NCI-H1092 (cell line): ENCODE measurements around the gene BHLHE40.

ENCODE experiments used
- DNase-seq: peaks from one replicate; lab custom pipeline; 2025; lab: John Stamatoyannopoulos, UW

BHLHE40 gene

DNA sequence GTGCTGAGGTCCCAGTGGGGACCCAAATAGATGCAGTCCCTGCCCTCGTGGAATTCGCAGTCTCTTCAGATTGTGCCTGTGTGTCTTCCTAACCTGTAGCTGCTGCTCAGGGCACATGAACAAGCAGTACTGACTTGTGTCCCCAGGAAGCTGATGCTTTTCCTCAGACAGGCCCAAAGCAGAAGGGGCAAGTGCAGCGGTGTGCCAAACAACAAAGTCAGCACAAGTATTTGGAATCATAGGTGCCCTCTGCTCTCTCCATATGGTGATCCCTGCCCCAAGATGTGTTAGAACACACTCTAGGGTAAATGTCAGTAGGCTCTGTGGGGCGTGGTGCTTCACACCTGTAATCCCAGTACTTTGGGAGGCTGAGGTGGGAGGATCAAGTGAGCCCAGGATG lies 21.9 kb downstream of the BHLHE40 start:
- no peak for DNase-seq

DNA sequence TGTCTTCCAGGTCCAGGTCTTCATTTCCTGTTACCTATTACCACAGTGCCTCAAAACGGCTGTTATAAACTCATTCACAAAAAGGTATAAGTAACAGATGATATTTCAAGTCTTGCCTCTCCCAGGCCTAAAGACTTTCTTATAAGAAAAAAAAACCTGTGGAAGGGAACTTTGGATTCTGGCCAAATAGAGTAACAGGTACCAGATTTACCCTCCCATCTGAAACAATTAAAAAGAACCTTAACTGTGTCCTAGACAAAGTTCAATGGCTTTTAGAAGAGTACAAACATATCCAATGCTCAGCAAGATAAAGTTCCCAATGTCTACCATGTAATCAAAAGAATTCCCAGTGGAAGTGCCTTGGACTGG lies 22.6 kb downstream of the BHLHE40 start:
- DNase-seq = no peak

DNA sequence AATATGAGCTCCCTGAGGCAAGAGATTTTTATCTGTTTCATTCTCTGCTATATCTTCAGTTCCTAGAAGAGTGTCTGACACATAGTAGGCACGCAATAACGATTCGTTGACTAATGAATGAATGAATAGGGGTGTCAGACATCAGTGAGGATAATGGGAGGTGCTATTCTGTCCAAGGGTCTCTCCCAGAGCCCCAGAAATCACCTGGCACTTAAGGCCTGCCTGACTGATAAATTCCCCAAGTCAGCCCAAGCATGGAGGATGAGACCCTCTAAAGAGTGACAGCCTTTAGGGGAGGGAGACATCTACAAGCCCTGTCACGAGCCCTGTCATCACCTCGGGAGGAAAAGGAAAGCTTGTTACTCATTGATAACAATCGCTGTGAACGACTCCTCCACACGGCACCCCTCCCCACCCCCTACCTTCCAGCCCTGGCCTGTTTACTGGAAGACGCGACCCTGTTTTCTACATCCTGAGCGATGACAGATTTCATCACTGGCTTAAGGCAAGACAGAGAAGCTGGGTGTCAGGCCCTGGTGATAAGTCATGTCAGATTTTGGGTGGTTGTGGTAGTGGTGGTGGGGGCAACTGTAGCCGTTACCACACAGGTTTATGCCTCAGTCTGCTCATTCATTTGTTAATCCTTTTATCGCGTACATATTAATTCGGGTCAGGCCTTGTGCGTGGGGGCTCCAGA lies 23.1 kb downstream of the BHLHE40 start:
- DNase-seq = no peak

DNA sequence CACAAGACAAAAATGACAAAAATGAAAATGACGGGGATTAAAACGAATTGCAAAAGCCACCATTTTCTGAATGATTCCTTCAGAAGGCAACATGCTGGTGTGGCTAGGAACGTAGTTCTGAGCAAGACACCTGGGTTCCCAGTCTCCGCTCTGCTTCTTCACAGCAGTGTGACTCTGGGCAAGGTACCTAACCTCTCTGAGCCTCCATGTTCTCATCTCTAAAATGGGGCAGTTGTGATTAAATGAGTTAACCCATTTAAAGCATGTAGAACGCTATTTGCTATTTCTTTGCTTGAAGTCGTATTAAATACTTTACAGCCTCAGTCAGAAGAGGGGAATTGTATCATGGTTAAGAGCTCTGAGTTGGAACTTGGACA lies 23.6 kb downstream of the BHLHE40 start:
- DNase-seq = no peak

DNA sequence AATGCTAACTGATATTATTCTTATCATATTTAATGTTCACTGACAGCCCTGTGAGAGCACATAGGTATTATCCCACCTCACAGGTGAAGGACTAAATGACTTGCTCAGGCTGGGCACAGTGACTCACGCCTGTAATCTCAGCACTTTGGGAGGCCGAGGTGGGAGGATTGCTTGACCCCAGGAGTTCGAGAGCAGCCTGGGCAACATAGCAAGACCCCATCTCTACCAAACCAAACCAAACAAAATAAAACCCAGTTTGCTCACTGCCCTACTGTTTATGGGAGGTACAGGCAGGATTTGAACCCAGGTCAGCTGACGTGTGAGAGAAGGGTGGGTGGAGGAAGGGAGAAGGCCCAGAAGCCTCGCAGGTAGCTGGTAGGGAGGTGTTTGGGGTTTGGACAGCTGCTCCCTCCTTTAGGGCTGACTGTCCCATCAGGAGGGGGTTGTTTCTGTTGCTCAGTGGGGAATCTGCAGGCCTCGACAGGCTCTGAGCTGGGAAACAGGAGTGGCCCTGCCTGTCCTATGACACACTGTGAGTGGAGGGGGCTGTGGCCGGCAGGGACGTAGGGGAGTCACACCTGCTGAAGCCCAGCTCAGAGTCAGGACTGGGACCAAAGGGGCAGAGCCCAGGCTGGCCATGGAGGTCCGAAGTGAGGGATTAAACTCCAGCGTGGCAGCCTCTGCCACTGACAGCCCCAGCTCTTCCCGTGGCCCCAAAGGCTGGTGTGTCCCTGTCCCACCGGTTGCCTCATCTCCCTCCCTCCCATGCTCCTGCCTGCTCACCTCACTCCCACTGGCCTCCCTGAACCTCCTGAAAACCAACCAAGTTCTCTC lies 25.3 kb downstream of the BHLHE40 start:
- no peak for DNase-seq

DNA sequence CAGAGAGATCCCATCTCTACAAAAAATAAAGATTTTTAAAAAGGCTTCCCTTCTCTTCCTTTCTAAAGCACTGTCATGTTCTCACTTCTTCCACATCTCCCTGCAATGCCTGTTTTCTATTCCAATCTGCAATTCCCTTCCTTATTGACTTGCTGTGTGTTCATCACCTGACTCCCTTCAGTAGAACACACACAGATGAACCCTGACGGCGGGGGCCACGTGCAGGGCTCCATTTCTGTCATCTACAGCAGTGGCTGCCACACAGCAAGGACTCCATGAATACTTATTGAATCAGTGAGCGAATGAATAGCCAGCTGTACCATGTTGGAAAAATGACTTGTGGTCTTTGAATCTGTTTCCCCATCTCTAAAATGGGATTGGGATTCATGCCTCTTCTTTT lies 26.1 kb downstream of the BHLHE40 start:
- no peak for DNase-seq

DNA sequence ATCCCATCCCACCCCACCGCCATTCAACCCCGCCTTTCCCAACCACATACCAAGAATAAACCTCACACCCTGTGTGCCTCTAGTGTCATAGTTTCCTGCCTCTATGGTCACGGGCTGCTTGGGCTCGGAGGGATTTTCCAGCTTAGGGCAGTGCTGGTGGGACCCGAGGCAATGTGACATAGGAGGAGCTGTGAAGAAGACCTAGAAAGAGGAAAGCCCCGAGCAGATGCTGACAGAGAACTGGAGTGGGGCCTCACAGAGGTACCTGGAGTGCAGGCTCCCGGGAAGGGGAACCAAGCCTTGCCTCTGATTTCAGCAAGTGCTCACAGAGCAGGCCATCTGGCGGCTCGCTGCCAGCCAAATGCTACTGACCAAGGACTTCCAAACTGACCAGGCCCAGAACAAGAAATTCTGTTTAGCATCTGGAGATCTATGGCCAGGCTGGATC lies 27.5 kb downstream of the BHLHE40 start:
- no peak for DNase-seq

DNA sequence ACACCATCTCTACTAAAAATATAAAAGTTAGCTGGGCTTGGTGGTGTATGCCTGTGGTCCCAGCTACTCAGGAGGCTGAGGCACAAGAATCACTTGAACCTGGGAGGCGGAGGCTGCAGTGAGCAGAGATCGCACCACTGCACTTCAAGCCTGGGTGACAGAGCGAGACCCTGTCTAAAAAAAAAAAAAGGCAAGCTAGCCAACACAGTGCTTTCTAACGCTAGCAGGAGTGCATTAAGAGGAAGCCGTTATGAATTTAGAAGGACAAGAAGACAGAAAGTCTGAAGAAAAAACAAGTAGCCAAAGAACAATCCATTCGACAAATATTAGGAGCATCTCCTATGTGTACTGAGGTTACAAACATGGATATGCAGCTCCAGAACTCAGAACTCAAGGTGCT lies 28.6 kb downstream of the BHLHE40 start:
- DNase-seq = no peak

DNA sequence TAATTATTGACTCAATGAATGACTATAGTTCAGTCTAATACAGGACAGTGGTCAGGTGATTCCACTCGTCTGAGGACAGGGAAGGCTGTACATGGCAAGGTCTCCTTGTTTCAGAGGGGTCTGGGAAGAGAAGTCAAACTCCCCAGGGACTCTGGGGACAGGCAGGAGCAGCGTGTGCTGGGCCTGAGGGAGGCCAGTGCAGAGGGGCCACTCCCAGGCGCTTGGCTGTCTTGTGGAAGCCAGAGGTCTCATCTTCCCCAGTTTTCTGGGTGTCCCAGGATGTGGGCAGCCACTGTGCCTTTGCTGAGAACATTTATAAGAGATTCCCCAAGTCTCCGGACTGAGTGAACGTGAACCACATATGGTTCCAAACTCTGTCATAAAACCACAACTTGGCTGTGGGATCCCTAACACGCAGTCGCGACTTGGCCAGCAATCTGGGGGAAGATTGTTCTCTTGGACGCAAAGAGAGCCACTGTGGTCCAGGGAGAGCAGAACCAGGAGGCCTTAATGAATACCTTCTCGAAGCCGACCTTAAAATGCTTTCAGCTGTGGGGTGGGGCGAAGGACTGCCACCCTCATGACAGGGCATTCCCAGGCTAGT lies 30.4 kb downstream of the BHLHE40 start:
- no peak for DNase-seq

DNA sequence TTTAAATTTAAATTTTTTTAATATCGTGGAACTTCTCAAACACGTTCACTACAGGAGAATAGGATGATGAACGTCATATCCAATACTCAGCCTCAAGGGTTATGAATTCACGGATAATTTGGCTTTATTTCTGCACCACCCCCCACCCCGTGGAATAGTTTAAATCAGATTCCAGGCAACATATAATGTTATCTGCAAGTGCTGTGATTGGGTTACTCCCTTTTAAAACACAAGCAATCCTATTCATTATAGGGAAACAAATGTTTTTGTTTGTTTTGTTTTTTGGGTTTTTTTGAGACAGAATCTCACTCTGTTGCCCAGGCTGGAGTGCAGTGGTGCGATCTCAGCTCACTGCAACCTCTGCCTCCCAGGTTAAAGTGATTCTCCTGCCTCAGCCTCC lies 30.9 kb downstream of the BHLHE40 start:
- DNase-seq = no peak

DNA sequence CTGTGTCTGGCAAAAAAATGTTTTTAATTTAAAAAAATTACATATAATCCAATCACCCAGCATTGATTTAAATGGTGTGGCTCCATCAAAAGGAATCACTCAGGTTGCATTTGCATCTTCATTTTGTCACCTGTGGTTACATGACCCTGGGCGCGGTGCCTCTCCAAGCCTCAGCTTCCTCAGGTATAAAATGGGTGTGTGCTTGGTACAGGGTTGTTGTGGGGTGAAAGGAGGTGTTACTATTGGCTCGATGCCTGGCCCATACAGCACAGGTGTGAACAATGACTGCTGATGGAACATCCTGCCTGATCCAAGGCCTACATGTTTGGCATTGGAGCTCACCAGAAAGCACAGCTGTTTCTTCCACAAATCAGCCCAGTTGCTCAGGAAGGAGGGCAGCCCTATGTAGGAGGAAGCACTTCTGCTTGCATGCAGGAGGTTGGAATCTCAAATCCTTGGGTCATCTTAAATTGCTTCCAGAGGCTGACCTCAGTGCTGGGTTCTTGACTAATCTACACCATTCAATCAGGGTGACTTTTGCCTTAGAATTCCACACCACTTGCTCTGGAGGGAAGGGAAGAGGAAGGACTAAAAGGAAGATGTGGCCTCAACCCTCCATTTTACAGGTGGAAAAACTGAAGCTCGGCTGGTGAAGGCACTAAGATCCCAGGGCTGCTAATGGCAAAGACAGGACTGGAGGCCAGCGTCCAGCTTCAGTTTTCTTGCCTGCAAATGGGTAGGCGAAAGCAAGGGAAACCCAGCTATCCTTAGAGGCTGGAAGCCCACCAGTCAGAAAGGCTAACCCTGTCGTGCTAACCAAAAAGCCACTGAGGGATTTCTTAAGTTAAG lies 31.7 kb downstream of the BHLHE40 start:
- DNase-seq = no peak

DNA sequence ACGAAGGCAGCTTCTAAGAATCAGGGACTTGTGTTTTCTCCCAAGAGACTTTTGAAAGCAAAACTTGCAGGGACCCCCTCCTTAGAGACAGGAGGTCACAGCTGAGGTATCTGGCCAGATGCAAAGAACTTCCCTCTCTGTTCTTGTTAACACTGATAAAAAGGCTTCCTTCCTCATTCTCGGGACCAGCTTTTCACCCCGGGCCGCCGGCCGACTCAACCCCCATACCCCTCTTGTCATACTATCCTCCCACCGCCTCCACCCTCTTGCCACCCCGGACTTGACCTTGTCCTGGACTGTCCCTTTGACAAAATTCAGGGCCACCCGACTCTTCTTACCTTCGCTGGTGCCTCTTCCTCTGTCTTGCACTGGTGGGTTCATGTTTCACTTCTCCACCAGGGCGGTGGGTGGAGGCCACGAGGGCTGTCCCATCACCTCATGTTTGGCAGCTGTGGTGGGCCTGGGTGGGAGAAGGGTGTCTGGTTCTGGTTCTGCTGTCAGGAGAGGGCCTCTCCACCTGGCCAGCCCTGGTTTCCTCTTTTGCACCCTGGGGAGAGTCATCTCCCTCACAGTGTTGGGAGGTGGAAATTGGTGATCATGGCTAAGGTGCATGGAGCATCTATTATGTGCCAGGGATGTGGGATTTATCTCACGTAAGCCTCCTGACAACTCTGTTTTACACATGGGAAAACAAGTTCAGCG lies 32.5 kb downstream of the BHLHE40 start:
- no peak for DNase-seq

DNA sequence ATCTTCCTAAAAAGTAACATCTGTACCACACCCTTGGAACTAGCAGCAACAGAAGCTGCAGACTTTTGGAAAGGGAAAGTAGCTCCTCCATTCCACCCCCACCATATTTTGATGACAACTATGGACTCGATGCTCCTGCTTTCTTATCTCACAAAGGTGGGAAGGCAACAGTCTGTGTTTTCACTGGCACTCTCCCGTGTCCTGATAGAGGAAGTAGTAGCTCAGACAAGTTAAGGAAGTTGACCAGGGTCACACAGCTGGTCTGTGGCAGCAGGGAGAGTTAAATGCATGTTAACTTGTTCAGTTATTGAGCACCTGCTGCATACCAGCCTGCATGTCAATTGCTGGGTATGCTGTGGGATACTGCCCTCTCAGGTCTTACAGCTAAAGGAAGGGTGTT lies 33.1 kb downstream of the BHLHE40 start:
- DNase-seq = no peak

DNA sequence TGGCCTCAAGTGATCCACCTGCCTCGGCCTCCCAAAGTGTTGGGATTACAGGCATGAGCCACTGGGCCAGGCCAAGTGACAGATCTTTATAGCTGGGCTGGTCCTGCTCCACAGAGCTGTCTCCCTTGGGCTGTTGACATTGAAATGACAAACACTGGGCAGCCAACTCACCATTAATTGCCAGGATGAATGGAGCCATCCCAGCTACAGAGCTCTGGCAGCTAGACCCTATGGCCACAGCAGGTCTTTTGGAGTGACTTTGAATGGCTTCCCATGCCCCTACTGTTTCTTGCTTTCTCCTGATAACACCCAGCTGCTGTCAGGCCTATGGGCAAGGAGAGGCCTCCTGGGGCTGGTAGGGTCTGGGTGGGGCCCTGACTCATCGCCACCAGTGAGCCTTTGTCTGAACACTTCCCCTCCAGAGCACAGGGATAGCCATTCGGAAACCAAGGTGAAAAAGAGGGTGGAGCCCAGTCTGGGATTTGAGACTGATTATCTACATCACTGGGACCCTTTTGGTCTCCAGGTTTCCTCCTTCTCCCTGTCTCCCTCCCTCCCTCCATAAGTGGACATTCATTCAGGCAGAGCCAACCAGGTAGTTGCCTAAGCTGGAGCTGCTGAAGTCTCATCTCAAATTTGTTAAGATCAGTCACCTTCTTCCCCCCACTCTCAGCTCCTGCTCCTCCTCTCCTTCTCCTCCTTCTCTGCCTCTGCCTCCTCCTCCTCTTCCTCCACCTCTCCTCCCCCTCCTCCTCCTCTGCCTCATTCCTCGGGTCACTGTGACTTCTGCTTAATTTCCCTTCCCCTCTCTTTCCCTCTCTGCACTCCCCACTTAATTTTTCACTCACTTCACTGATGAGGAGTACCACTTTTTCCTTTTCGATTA lies 34.0 kb downstream of the BHLHE40 start:
- DNase-seq = no peak

DNA sequence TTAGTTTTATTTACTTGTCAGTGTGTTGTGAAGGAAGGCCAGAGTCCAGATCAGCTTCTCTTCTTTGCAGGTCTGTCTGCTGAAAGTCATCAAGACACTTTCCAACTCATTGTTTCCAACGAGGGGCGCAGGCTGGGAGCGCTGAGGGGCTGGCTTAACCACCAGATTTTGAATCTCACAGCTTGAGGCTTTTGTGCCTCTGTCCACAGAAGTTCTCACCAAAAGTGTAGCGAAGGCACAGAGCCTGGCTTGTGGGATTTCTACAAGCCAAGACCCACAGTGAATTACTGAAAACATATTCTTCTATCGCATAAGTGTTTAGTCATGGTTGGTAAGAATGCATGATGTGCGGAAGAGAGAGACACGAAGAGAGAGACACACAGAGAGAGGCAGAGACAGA lies 35.2 kb downstream of the BHLHE40 start:
- DNase-seq = no peak

DNA sequence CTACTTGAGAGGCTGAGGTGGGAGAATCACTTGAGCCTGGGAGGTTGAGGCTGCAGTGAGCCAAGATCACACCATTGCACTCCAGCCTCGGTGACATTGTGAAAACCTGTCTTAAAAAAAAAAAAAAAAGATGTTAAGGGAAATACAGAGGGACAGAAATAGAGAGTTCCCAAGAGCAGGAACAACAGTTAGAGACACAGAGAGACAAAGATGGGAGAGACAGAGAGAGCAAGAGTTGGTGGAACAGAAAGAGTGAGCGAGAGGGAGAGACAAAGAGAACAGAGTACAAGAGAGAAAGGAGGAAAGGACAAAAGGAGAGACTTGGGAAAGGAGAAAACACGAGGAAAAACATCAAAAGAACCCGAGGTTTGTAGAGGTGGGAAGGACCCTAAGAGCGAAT lies 35.8 kb downstream of the BHLHE40 start:
- no peak for DNase-seq

DNA sequence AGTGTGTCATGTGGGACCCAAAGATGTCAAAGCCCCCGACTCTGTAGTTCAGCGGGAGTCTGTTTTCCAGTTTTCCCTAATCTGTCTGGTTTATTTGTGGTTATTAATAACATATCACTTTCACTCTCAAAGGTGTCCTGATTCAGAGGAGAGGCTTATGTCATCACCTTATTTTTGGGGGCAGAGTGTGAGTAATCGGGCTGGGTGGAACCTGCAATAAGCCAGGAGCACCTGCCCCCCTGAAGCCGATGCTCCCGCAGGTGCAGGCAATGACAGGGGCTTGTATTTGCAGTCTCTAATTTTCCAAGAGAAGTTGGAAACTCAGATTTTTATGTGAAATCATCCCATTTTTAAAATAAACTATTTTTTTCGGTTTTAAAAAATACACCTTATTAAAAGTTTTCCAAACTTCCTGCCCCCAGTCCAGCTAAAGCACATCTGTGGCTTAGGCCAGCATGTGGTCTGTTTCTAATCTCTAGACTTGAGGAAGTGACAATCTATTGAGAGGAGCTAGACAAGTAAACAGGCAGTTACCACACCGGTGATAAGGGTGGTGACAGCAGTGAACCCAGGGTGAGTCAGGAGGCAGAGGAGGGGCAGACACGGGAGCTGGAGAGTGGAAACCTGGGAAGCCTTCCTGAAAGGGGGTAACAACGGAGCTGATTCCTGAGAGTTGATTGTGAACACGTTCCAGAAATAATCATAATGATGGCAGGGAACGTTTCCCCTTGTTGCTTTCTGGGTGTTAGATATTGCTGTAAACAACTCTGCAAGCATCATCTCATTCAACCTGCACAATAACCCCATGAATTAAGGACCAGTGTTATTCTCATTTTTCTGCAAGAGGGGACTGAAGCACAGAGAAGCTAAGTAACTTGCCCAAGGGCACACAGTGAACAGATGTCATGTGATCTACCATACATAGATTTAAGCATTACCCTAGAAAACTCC lies 37.2 kb downstream of the BHLHE40 start:
- DNase-seq = no peak

DNA sequence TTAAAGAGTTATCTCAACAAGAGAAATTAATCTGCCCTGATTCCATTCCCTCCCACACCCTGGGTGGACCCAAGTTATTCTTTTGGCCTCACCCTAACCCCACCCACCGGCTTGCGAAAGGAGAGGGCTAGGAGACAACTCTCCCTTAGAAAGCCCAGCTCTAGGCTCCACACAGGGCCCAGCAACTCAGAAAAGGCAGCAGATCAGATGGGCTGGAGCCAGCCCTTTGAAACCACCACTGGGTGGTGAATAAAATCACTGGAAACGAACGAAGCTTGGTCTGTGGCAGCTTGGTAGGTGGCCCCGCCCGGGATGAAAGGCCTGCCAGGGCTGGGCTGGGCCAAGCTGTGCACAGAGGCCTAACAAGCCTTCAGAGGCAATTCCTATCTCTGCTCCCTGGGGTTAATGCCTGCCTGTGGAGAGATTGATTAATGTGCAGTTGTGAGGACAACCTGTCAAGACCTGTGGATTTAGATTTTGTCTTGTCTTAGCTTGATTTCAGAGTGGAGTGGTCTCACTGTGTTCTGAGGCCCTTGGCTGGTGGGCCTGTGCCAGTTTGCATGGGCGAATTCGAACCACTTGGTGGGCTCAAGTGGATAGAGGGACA lies 38.8 kb downstream of the BHLHE40 start:
- no peak for DNase-seq
